HFF-Myc (cell line): ENCODE results near the gene CSE1L.

Source experiments
- DNase-seq: peaks from one replicate; pipeline ENCODE4 v3.0.0-alpha.2; 2011; ENCODE audit warnings: low read depth; ENCODE audit errors: extremely low read depth
- H3K4me3 ChIP-seq: replicated peaks from 2 replicates; pipeline ENCODE4 v1.5.1; 2011; ENCODE audit warnings: low read depth, mild to moderate bottlenecking, control low read depth, low read length
- CTCF ChIP-seq: IDR thresholded peaks from 2 replicates; pipeline ENCODE4 v1.5.1; 2012; ENCODE audit warnings: mild to moderate bottlenecking, low read depth, low read length, control low read depth; ENCODE audit errors: missing control alignments

CSE1L gene

DNA sequence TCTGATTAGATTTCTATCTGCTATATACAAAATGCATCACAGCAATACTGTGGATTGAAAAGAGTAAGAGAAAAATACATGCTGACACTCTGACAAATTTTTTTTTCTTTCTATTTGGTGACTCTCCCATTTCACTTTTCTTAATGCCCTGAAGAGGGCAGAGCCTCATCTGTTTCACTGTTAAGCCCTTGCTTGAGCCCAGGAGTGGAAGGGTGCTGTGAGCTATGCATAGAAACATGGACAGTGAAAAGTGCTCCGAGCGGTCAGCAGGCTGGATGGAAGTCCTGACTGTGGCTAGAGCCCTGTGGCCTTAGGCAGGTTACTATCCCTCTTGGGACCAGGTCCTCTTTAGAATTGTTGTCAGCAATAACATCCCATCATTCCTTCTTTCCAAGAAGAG lies 17.4 kb upstream of the CSE1L start:
- no peak for DNase-seq
- TF ChIP-seq CTCF: peak; percentile 33
- H3K4me3 ChIP-seq: no peak overlapping the region

DNA sequence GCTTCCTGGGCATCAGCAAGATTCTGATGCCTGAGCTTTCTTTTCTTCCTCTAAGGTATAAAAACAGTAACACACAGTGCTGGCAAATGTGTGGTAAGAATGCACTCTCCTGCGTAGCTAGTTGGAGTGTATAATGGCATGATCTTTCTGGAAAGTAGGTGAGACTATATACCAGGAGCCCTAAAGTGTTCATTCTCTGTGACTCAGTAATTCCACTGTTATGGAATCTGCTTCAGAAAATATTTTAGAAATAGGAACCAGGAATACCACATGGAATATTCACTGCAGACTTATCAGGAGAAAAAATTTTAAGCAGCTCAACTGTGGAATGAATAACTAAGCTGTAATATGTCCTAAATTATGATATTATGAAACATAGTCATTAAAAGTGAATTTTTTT lies 16.9 kb upstream of the CSE1L start:
- TF ChIP-seq CTCF: no peak
- DNase-seq: no peak
- no peak overlapping the region for H3K4me3 ChIP-seq

- no peak for TF ChIP-seq CTCF
- no peak overlapping the region for H3K4me3 ChIP-seq
- DNase-seq: no peak
Observed at GRCh38 chr20:49030954-49031619, 15.0 kb upstream of the CSE1L start.

GRCh38 chr20:49032455-49032854 lies 13.7 kb upstream of the CSE1L start:
- no peak for TF ChIP-seq CTCF
- no peak for DNase-seq
- no peak overlapping the region for H3K4me3 ChIP-seq

GRCh38 chr20:49034070-49034732 lies 11.9 kb upstream of the CSE1L start:
- no peak for DNase-seq
- H3K4me3 ChIP-seq: no peak overlapping the region
- no peak for TF ChIP-seq CTCF

DNA sequence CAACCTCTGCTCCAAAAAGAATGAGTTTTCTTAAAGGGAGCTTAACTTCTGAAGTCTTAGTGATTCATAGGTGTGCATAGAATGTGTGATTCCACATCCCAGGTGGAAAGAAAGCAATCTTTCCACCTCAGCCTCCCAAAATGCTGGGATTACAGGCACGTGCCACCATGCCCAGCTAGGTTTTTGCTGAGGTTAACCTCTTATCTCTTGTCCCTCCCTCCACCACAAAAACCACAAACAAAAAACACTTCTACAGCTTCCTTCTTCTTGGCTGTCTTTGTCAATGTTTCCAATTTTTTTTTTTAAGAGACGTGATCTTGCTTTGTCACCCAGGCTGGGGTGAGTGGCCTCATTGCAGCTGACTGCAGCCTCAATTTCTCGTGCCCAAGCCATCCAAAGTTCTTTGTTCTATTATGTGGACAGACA lies 8.1 kb upstream of the CSE1L start:
- TF ChIP-seq CTCF: no peak
- no peak for DNase-seq
- H3K4me3 ChIP-seq: no peak overlapping the region
